ENCODE results near the gene SAFB2.

DNA sequence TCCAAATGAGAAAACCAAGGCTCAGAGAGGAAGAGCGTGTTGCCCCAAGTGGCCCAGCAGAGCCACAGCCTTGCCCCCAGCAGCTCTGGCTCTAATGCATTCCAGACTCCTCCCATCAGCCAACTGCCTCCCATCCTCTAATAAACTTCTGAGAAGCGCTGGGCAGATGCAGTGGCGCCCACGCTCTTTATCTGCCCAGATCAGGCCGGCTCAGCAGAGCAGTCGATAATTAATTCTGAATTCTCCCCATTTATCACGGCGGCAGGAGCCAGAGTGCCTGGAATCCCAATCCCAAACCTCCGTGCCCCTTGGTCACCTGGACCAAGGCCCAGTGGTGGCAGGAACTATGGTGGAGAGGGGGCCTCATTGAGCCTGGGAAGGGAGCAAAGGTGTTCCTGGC lies 68.7 kb downstream of the SAFB2 start:
- no peak for TF ChIP-seq POLR2A (IDR thresholded peaks at IDR 0.05)
- TF ChIP-seq, protein P1, sequence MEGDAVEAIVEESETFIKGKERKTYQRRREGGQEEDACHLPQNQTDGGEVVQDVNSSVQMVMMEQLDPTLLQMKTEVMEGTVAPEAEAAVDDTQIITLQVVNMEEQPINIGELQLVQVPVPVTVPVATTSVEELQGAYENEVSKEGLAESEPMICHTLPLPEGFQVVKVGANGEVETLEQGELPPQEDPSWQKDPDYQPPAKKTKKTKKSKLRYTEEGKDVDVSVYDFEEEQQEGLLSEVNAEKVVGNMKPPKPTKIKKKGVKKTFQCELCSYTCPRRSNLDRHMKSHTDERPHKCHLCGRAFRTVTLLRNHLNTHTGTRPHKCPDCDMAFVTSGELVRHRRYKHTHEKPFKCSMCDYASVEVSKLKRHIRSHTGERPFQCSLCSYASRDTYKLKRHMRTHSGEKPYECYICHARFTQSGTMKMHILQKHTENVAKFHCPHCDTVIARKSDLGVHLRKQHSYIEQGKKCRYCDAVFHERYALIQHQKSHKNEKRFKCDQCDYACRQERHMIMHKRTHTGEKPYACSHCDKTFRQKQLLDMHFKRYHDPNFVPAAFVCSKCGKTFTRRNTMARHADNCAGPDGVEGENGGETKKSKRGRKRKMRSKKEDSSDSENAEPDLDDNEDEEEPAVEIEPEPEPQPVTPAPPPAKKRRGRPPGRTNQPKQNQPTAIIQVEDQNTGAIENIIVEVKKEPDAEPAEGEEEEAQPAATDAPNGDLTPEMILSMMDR (IDR thresholded peaks at IDR 0.05): no peak
